ENCODE measurements around the gene SLAMF8.

Gene SLAMF8

DNA sequence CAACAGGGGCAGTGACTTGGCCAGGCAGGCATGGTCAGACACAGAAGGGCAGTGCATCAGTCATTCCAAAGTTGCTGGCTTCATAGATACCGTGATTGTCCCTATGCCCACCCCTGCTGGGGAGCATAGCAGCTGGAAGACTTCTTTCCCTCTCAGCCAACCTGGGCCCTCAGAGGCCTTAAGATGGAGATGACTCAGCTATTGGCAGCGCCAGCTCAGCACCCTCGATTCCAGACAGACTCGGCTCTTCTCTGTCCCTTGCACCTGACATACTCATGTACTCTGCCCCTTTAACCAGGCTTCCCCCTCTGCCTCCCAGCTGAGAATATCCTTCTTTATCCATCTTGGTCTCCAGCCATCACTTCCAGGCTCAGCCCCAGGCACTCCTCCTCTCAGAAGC lies 16.8 kb downstream of the SLAMF8 start:
- H3K4me3 ChIP-seq (replicated peaks in 1 of 2; ENCODE audit: low read depth in 2 of 2, low read length in 2 of 2) = no peak overlapping the region
- TF ChIP-seq, protein P1, sequence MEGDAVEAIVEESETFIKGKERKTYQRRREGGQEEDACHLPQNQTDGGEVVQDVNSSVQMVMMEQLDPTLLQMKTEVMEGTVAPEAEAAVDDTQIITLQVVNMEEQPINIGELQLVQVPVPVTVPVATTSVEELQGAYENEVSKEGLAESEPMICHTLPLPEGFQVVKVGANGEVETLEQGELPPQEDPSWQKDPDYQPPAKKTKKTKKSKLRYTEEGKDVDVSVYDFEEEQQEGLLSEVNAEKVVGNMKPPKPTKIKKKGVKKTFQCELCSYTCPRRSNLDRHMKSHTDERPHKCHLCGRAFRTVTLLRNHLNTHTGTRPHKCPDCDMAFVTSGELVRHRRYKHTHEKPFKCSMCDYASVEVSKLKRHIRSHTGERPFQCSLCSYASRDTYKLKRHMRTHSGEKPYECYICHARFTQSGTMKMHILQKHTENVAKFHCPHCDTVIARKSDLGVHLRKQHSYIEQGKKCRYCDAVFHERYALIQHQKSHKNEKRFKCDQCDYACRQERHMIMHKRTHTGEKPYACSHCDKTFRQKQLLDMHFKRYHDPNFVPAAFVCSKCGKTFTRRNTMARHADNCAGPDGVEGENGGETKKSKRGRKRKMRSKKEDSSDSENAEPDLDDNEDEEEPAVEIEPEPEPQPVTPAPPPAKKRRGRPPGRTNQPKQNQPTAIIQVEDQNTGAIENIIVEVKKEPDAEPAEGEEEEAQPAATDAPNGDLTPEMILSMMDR (IDR thresholded peaks at IDR 0.05; ENCODE audit: low read depth, low read length) = no peak
- DNase-seq (ENCODE audit: low read depth in 2 of 2) = no peak

DNA sequence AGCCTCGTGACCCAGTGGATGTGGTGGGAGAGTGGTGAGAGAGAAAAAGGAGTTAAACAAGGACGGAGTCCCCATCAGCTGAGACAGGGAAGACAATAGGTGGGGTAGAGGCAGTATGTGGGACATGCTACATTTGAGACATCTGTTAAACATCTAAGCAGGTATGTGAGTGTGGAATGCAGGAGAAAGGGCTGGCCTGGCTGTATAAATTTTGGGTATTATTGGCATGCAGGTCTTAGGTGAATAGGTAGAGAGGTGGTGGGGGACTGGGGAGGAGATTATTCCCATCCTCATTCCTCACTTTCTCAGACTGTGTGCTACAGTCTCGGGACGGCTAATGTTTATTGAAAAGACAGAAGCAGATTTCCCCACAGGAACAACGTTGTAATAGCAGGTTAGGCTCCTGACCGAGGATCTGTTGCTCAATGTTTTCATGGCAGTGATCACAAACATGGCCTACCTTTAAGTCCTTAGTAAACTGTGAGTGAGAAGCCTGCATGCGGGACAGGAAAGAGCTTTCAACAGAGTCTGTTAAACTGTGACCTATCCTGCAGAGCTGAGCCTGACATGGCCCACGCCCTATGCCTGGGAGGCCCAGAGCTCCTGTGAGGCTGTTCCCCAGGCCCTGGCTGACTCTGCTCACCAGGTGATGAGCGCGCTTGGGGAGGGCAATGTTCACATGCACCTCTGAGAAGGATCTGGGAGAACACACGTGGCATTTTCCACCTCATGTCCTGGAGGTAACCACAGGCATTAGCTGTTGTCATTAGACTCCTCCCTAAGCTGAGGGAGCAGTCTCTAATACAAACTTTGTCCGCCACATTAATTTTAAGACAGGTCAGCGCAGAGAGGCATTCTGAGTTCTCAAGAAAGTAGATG lies 19.3 kb downstream of the SLAMF8 start:
- no peak for DNase-seq (ENCODE audit: low read depth in 2 of 2)
- TF ChIP-seq, protein P1 (IDR thresholded peaks at IDR 0.05; ENCODE audit: low read depth, low read length) = no peak
- H3K4me3 ChIP-seq (replicated peaks in 1 of 2; ENCODE audit: low read depth in 2 of 2, low read length in 2 of 2) = no peak overlapping the region

DNA sequence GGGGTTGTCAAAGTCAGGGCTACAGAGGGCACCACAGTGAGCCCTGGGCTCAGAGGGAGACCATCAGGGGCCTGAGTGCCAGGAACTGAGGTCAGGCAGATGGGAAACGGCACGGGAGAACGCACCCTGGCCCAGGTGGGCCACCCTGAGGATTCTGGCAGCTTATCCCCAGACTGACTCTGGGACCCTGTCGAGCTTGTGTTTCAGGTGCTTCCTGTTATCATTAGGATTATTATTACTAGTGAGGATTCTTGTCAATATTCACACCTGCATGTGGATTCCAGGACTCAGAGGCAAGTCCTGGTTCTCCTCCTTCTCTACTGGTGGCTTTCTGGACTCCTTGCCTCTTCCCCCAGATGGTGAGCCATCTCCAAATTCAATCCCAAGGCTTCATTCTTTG lies 20.6 kb downstream of the SLAMF8 start:
- DNase-seq (ENCODE audit: low read depth in 2 of 2) = no peak
- no peak overlapping the region for H3K4me3 ChIP-seq (replicated peaks in 1 of 2; ENCODE audit: low read depth in 2 of 2, low read length in 2 of 2)
- TF ChIP-seq, protein P1 (IDR thresholded peaks at IDR 0.05; ENCODE audit: low read depth, low read length) = no peak

DNA sequence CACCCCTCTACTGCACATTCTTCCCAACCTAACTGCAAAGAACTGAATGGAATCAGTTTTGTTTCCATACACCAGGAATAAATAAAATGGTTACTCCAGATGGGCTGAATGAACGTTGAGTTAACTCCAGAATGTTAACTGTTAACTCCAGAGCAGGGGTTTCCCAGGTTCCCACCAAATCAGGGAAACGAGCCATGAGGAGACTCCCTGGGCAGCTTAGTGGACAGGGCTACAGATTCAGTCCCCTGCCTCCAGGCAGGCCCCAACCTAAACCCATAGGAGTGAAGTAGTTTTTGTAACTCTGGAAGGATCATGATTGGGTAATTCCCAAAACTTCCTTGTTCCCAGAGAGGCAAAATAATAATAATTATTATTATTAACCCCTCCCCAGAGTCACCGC lies 21.7 kb downstream of the SLAMF8 start:
- TF ChIP-seq, protein P1 (IDR thresholded peaks at IDR 0.05; ENCODE audit: low read depth, low read length) = no peak
- H3K4me3 ChIP-seq (replicated peaks in 1 of 2; ENCODE audit: low read depth in 2 of 2, low read length in 2 of 2) = no peak overlapping the region
- no peak for DNase-seq (ENCODE audit: low read depth in 2 of 2)

DNA sequence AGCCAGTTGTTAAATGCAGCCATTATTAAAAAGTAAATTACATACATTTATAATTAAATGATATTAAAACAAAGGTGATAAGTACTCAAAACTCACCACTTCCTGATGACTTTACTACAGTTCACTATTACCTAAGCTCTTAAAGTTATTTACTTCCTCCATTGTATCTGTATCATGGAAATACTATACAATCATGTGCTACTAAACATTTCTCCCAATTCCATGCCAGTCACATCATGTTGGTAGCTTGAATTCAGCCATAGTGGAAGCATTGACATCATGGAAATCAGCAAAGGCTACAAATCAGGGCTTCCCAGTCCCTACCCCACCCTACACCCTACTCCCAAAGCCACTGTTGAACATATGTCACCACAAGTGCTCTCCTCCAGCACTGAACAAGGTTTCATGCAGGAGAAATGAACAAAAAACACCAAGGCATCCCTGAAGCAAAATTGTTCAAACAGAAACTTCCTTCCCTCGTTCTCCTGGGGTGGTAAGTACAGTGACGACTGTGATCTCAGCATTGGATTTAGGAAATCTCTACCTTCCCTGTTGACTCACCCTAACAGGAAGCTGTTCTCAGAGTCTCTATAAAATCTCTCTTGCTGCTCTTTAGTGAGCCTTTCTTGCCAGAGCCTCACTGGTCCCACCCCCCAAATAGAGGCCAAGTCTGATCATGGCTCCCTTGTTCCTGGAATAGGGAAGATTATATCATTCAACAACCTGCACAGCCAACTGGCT lies 23.1 kb downstream of the SLAMF8 start:
- TF ChIP-seq, protein P1 (IDR thresholded peaks at IDR 0.05; ENCODE audit: low read depth, low read length) = no peak
- H3K4me3 ChIP-seq (replicated peaks in 1 of 2; ENCODE audit: low read depth in 2 of 2, low read length in 2 of 2) = peak overlapping the region in 1 of 2 donors; percentile 15
- DNase-seq (ENCODE audit: low read depth in 2 of 2) = peak; percentile 47 to 78

DNA sequence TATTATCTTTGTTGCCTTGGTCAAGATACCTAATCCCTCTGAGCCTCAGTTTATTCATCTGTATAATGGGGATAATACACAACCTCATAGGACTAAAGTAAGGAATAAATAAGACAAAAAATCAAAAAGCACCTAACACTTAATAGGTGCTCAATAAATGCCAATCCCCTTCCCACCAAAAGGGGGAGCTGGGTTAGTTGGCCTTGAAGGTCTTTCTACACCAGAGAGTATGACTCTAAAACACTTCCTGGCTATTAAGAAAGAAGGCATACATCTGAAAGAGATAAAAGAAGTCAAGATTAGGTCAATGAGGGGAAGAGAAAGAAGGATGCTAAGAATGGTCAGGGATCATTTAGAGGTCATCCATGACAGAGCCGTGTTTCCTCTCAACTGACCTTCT lies 24.7 kb downstream of the SLAMF8 start:
- H3K4me3 ChIP-seq (replicated peaks in 1 of 2; ENCODE audit: low read depth in 2 of 2, low read length in 2 of 2) = no peak overlapping the region
- DNase-seq (ENCODE audit: low read depth in 2 of 2) = peak in 1 of 2 donors; percentile 24
- TF ChIP-seq, protein P1 (IDR thresholded peaks at IDR 0.05; ENCODE audit: low read depth, low read length) = peak; percentile 19

Data from cardiac fibroblast (primary cell).